Mesodermal cell (in vitro differentiated cells): Measurements from ENCODE around the gene MAST4.

Source experiments
- H3K27ac ChIP-seq: 2 replicates; pipeline ENCODE4 v1.7.0; 2013; ENCODE audit warnings: mild to moderate bottlenecking, low read depth, low read length, moderate library complexity; ENCODE audit not compliant: severe bottlenecking
- H3K36me3 ChIP-seq: 2 replicates; pipeline ENCODE4 v1.7.1; 2013; ENCODE audit warnings: mild to moderate bottlenecking, low read length, moderate library complexity; ENCODE audit not compliant: control insufficient read depth, insufficient read depth
- H3K4me1 ChIP-seq: one replicate; pipeline ENCODE4 v1.7.1; 2013; ENCODE audit warnings: mild to moderate bottlenecking, low read length; ENCODE audit not compliant: insufficient read depth, control insufficient read depth, poor library complexity, severe bottlenecking
- H3K4me3 ChIP-seq: 2 replicates; pipeline ENCODE4 v1.7.0; 2013; ENCODE audit warnings: low read length, control low read depth, mild to moderate bottlenecking; ENCODE audit not compliant: insufficient read depth, poor library complexity, severe bottlenecking; ENCODE audit errors: extremely low read depth
- H3K9me3 ChIP-seq: 2 replicates; pipeline ENCODE4 v1.7.1; 2013; ENCODE audit warnings: mild to moderate bottlenecking, low read length, moderate library complexity; ENCODE audit not compliant: control insufficient read depth
- WGBS, 2 experiments: methylation state at CpG; one replicate each; pipeline ENCODE4 v1.1.5; 2013; ENCODE audit warnings: missing lambda C conversion rate in 2 of 2; ENCODE audit not compliant: insufficient coverage in 2 of 2; 5-methylcytosine and 5-hydroxymethylcytosine counted together

MAST4 gene

GRCh38 chr5:67081261-67081660 is 485.1 kb downstream of the MAST4 start:
- no peak overlapping the region for H3K4me3 ChIP-seq
- H3K9me3 ChIP-seq, result no peaks in the 10 kb centered on the region
- no peaks in the 10 kb centered on the region for H3K4me1 ChIP-seq
- peaks cover 1% of the 10 kb centered on the region for H3K36me3 ChIP-seq
- no peak overlapping the region for H3K27ac ChIP-seq
- 94% methylated on average over 2 of the region's 2 CpGs for WGBS, 2 experiments

- H3K36me3 ChIP-seq, result peaks cover 6% of the 10 kb centered on the region
- H3K9me3 ChIP-seq, result no peaks in the 10 kb centered on the region
- WGBS, 2 experiments, result no CpG with 5 or more reads among the region's 1 CpG
- H3K4me3 ChIP-seq, result no peak overlapping the region
- H3K4me1 ChIP-seq, result no peaks in the 10 kb centered on the region
- no peak overlapping the region for H3K27ac ChIP-seq
These were observed 486.7 kb downstream of the MAST4 start for GRCh38 chr5:67082941-67083340.

- H3K27ac ChIP-seq, result no peak overlapping the region
- H3K36me3 ChIP-seq, result peaks cover 9% of the 10 kb centered on the region
- H3K4me3 ChIP-seq, result no peak overlapping the region
- WGBS, 2 experiments, result 100% methylated on average over 3 of the region's 4 CpGs; no CpG with 5 or more reads in 1 of the 2 experiments
- H3K4me1 ChIP-seq, result no peaks in the 10 kb centered on the region
- no peaks in the 10 kb centered on the region for H3K9me3 ChIP-seq
These were observed 489.4 kb downstream of the MAST4 start for GRCh38 chr5:67085616-67086015.

- H3K36me3 ChIP-seq, result peaks cover 10% of the 10 kb centered on the region
- WGBS, 2 experiments, result 83% methylated on average over 2 to 3 of the region's 4 CpGs
- no peak overlapping the region for H3K27ac ChIP-seq
- H3K4me3 ChIP-seq, result no peak overlapping the region
- H3K9me3 ChIP-seq, result no peaks in the 10 kb centered on the region
- peaks cover 7% of the 10 kb centered on the region for H3K4me1 ChIP-seq
These were observed 493.1 kb downstream of the MAST4 start for GRCh38 chr5:67089200-67089725.

- H3K27ac ChIP-seq, result no peak overlapping the region
- H3K9me3 ChIP-seq, result no peaks in the 10 kb centered on the region
- WGBS, 2 experiments, result no CpG with 5 or more reads among the region's 2 CpGs
- no peak overlapping the region for H3K4me3 ChIP-seq
- H3K36me3 ChIP-seq, result peaks cover 10% of the 10 kb centered on the region
- H3K4me1 ChIP-seq, result peaks cover 15% of the 10 kb centered on the region
These were observed 493.8 kb downstream of the MAST4 start for GRCh38 chr5:67090040-67090439.

GRCh38 chr5:67090593-67090992 is 494.4 kb downstream of the MAST4 start:
- Histone ChIP-seq H3K27ac (no peak overlapping the region), H3K36me3 (peaks cover 10% of the 10 kb centered on the region), H3K4me1 (peaks cover 20% of the 10 kb centered on the region), H3K4me3 (no peak overlapping the region), H3K9me3 (no peaks in the 10 kb centered on the region)
- WGBS, 2 experiments, result 89 to 97% methylated on average over 4 of the region's 5 CpGs

- Histone ChIP-seq H3K4me3 (no peak overlapping the region), H3K9me3 (no peaks in the 10 kb centered on the region), H3K36me3 (peaks cover 4% of the 10 kb centered on the region), H3K27ac (no peak overlapping the region), H3K4me1 (peaks cover 23% of the 10 kb centered on the region)
- WGBS, 2 experiments, result 100% methylated on average over 2 of the region's 2 CpGs; no CpG with 5 or more reads in 1 of the 2 experiments
These were observed 496.3 kb downstream of the MAST4 start for GRCh38 chr5:67092535-67092934.

GRCh38 chr5:67093279-67093678 is 497.1 kb downstream of the MAST4 start:
- Histone ChIP-seq H3K9me3 (no peaks in the 10 kb centered on the region), H3K4me3 (no peak overlapping the region), H3K4me1 (peaks cover 23% of the 10 kb centered on the region), H3K36me3 (peaks cover 4% of the 10 kb centered on the region), H3K27ac (no peak overlapping the region)
- no CpG with 5 or more reads among the region's 1 CpG for WGBS, 2 experiments

- peaks cover 5% of the 10 kb centered on the region for H3K36me3 ChIP-seq
- H3K27ac ChIP-seq, result peak overlapping the region; percentile 83
- H3K4me3 ChIP-seq, result no peak overlapping the region
- H3K4me1 ChIP-seq, result peaks cover 23% of the 10 kb centered on the region
- WGBS, 2 experiments, result 58 to 70% methylated on average over 2 of the region's 4 CpGs
- H3K9me3 ChIP-seq, result no peaks in the 10 kb centered on the region
These were observed 498.5 kb downstream of the MAST4 start for GRCh38 chr5:67094476-67095300.

- no peak overlapping the region for H3K4me3 ChIP-seq
- WGBS, 2 experiments, result 81 to 89% methylated on average over 5 of the region's 8 CpGs
- H3K27ac ChIP-seq, result peak overlapping the region; percentile 83
- H3K36me3 ChIP-seq, result peaks cover 6% of the 10 kb centered on the region
- peaks cover 23% of the 10 kb centered on the region for H3K4me1 ChIP-seq
- no peaks in the 10 kb centered on the region for H3K9me3 ChIP-seq
These were observed 499.4 kb downstream of the MAST4 start for GRCh38 chr5:67095346-67096171.
